CD4-positive, alpha-beta T cell treated with Interleukin-4 for 4 hours (primary cell): ENCODE measurements around the gene HLA-DPB1.

ENCODE experiments used
- DNase-seq: peaks from one replicate; pipeline ENCODE4 v3.0.0-alpha.2; 2020

HLA-DPB1 gene

GRCh38 chr6:33105386-33105785, 29.6 kb downstream of the HLA-DPB1 start:
- DNase-seq = no peak

GRCh38 chr6:33105916-33106871, 30.4 kb downstream of the HLA-DPB1 start:
- no peak for DNase-seq

GRCh38 chr6:33107641-33108040, 31.9 kb downstream of the HLA-DPB1 start:
- DNase-seq = no peak

- no peak for DNase-seq
Observed at GRCh38 chr6:33108307-33108706, 32.5 kb downstream of the HLA-DPB1 start.

- DNase-seq = peak; percentile 65
Observed at GRCh38 chr6:33112148-33112547, 36.4 kb downstream of the HLA-DPB1 start.

GRCh38 chr6:33113755-33114154, 38.0 kb downstream of the HLA-DPB1 start:
- no peak for DNase-seq

GRCh38 chr6:33114406-33114805, 38.6 kb downstream of the HLA-DPB1 start:
- DNase-seq = peak; percentile 5

- DNase-seq = no peak
Observed at GRCh38 chr6:33116417-33116816, 40.6 kb downstream of the HLA-DPB1 start.

GRCh38 chr6:33116841-33117711, 41.3 kb downstream of the HLA-DPB1 start:
- no peak for DNase-seq

- DNase-seq = no peak
Observed at GRCh38 chr6:33117811-33118277, 42.1 kb downstream of the HLA-DPB1 start.

GRCh38 chr6:33118525-33119123, 42.8 kb downstream of the HLA-DPB1 start:
- DNase-seq = peak; percentile 77

- no peak for DNase-seq
Observed at GRCh38 chr6:33120001-33120400, 44.2 kb downstream of the HLA-DPB1 start.

GRCh38 chr6:33123181-33123580, 47.4 kb downstream of the HLA-DPB1 start:
- DNase-seq = no peak

GRCh38 chr6:33123732-33124524, 48.1 kb downstream of the HLA-DPB1 start:
- peak; percentile 14 for DNase-seq

- no peak for DNase-seq
Observed at GRCh38 chr6:33124525-33124901, 48.7 kb downstream of the HLA-DPB1 start.

- no peak for DNase-seq
Observed at GRCh38 chr6:33124947-33125346, 49.2 kb downstream of the HLA-DPB1 start.

- peak; percentile 42 for DNase-seq
Observed at GRCh38 chr6:33126101-33126714, 50.4 kb downstream of the HLA-DPB1 start.

- no peak for DNase-seq
Observed at GRCh38 chr6:33128318-33128717, 52.5 kb downstream of the HLA-DPB1 start.

- no peak for DNase-seq
Observed at GRCh38 chr6:33132081-33132524, 56.3 kb downstream of the HLA-DPB1 start.

GRCh38 chr6:33136310-33136900, 60.6 kb downstream of the HLA-DPB1 start:
- DNase-seq = no peak
